ENCODE measurements around the gene POGZ.
"Not testable (repeated sequence)": the region's sequence is repeated elsewhere in the genome, so short reads cannot be mapped to it uniquely, and the experiment has no call there.

POGZ gene

DNA sequence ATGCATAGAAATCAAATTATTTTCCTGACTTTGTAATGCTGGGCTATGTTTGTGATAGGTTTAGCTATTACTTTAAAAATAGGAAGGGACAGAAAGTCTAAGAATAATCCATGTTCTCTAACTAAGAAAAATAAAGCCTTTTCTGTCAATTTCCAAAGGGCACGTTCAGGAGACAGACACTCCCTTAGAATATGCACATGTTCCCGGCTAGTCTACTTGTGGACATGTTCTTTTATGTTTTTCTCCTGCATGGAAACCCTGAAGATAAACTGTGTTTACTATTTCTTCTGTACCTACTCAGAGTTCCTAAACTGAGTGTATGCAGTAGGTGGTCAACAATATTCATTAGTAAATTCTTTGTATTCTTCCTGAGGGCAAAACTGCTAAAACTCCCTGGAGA, 47.4 kb downstream of the POGZ start:
- no peak for DNase-seq (ENCODE audit: low read depth)

DNA sequence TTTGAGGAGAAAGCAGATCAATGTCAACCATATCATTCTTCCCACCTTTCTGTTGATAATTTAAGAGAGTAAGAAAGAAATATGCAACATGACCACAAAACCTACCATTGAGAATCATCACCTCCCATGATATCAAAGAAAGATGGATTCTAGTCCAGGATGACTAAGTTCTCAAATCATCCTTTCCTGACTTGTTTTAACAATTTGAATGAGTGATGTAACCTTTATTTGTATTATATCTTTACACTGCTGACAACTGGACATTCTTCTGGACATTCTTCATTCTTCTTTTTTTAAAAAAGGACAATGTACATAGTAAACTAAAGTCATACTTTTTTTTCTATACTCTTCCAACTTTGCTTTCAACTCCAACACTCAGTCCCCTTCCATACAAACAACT, 50.4 kb downstream of the POGZ start:
- DNase-seq (ENCODE audit: low read depth) = no peak

DNA sequence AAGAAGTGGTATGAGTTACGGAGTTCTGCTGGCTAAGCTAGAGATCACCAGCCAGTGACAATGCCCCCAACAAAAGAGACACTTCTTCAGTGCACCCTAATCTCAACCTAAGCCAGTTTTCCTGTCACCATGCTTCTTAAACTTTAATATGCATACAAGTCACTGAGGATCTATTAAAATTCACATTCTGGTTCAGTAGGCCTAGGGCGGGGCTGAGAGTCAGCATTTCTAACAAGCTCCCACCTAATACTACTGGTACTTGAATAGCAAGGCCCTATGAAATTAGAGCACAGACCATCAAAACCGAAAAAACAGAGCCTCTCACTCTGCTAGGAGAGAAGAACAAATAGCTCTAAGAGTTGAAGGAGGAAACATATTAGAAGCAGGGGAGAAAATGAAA, 52.0 kb downstream of the POGZ start:
- no peak for DNase-seq (ENCODE audit: low read depth)

DNA sequence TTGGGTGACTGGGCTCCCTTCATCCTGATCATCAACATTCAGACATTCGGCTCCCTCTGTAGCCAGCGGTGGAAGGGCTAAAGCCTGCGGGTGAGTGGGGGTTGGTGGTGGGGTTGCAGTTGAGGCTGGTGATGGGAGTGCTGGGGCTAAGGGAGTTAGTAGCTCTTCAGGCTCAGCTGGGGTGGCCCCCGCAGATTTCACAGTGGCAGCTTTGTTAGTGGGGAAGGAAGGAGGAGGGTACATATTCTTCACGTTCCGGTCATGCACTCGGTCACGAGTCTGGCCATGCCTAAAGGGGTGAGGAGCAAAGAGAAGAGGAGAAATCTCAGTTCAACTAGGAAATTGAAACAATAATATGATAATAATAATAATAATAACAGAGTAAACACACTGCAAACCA, 53.1 kb downstream of the POGZ start:
- no peak for DNase-seq (ENCODE audit: low read depth)

DNA sequence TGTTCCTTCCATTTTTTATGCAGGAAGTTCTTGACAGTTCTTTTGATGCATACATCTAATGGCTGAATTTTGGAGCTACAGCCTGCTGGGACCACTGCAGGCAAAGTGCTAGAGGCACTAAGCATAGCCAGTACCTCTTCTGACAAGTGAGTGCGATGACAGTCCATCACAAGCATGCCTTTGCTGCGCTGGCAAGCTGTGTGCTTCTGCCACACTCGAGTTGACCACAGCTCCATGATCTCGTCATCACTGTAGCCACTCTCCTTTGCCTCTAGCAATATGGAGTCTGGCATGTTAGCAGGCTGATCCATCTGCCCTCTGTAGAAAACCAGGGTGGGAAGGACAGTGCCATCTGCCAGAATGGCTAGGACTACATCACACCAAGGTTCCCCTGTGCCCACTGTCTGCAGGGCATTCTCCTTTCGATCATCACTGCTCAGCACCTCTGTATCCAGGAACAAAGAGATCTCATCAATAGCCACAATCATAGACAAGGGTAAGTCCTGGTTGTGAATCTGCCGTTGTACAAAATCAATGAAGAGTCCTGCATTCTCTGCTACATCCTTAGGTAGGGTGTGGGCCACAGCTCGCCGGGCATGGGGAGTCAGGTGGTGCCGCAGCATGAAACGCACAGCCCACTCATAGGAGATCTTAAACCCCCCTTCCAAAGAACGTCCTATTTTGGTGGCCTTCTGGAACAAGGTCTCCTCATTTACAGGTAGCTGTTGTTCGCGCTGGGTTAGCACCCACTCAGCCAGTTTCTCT, 53.9 kb downstream of the POGZ start:
- no peak for DNase-seq (ENCODE audit: low read depth)

DNA sequence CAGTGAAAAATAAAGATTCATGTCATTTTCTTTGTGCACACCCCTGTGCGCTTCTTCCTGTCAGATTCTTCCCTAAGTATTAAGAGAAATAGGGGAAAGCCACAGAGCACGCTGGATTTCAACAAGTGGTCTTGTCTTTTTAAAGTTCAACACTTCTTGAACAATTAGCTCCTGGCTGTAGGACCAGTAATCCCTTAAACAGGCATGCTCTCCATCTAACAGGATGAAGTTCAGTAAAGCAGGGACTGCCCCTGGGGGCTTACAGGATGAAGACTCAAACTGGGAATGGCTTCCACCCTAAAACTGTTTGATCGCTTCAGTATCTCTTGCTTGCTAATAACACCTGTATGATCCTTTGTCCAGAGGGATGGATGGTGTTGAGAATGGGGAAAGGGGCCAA, 55.7 kb downstream of the POGZ start:
- DNase-seq (ENCODE audit: low read depth) = no peak

DNA sequence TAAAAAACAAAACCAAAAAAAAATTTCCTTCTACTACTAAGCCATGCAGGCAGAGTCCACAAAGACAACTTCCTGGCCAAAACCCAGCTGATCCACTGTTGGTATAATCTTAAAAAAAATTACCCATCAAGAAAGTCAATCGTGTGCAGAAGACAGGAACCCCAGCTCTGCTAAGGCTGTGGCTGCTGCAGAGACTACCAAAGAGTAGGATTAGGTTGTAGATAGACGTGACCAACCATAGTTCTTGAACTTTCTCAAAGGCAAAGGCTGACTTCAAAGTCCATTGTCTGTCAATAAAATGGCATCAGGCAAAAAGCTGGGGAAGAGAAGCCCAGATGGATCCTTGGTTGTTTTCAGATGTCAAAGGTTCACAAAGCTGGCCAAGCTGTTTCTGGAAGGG, 56.5 kb downstream of the POGZ start:
- DNase-seq (ENCODE audit: low read depth) = no peak

DNA sequence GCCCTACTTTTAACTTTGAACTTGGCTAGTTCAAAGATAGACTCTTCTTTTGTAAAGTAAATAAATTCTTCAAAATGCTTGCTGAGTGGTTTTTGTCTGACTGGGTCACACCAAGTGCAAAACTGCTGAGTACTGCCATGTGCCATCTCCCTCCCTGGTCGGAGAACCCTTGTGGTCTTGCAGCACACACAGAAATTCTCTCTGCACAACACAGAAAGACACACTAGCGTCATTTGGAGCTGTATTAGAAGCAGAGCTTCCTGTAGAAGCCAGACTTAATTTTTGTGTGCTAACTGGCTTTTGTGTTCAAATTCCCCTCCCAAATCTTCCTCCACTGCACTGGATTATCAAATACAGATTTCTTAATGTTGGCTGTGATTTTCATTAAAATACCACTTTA, 57.4 kb downstream of the POGZ start:
- no peak for DNase-seq (ENCODE audit: low read depth)

DNA sequence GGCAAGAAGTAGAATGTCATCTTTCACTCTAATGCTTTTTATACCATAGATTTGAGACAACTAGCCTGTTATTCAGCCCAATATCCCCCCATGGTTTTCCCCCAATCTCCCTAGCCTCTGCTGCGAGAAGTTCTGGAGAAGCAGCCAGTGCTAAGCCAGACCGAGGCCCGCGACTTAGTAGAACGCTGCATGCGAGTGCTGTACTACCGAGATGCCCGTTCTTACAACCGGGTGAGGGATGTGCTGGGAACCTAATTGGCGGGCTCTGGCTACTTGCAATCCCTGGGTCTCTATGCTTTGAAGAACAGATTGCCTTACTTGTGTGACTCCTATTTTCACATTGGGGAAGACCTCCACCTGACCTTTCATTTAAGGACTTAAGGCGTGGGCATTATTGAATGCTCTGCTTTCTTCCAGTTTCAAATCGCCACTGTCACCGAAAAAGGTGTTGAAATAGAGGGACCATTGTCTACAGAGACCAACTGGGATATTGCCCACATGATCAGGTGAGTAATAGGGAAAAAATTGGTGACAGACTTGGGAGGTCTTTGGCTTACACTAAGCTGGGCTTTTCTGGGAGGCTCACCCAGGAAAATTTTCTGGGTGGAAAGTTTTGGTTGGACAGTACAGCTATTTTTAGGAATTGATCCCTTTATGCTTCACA, 58.0 kb downstream of the POGZ start:
- no peak for DNase-seq (ENCODE audit: low read depth)

DNA sequence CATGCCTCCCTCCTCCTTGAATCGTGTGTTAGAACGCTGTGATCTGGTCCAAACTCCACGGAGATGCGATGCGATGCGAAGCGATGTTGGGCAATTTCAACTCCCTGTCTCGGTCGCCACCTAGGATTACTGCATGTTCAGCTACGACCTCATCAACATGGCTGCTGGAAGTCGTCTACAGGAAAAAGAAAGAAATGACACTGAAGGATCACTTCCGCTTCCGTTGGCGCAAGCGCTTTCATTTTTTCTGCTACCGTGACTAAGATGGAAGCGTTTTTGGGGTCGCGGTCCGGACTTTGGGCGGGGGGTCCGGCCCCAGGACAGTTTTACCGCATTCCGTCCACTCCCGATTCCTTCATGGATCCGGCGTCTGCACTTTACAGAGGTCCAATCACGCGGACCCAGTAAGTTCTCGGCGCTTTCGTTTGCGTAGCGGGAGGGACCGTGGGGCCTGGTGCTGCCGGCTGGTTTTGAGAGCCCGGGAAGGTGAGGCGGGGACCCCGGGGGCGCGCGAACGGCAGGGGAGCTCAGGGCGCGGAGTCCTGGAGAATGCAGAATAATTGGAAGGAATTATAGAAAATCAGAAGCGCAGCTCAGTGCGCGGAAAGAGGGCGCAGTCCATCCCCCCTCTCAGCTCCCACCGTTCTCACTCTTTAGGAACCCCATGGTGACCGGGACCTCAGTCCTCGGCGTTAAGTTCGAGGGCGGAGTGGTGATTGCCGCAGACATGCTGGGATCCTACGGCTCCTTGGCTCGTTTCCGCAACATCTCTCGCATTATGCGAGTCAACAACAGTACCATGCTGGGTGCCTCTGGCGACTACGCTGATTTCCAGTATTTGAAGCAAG, 59.7 kb downstream of the POGZ start, which contains the start of gene PSMB4:
Gene PSMB4, plus strand, starts transcription at position 250 of the 848 bp plus-strand sequence. Its CDS starts 15 bp downstream, at position 265.
- peak; percentile 66 for DNase-seq (ENCODE audit: low read depth)

DNA sequence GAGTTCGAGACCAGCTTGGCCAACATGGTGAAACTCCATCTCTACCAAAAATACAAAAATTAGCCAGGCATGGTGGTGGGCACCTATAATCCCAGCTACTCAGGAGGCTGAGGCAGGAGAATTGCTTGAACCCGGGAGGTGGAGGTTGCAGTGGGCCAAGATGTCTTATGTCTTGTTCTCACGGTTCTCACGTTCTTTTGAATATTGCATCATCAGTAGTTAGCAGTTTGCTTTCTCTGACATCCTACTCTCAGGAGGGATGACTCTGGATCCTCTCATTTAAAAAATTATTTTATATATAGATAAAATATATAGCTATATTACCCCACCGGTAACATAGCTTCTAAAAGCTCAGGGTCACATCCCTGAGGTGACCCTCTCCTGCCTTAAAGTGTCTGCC, 63.0 kb downstream of the POGZ start:
- DNase-seq (ENCODE audit: low read depth) = not testable (repeated sequence)

DNA sequence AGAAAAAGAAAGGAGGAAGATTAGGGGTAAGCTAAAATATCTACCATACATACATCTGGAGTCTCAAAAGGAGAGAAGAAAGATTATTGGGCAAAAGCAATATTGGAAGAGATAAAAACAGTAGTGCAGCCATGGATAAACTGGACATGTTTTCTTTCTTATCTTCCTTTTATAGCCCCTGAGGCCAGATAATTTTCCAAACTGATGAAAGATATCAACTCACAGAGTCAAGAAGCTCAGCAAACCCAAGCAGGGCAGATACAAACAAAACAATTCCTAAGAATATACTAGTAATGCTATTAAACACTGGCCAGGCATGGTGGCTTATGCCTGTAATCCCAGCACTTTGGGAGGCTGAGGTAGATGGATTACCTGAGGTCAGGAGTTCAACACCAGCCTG, 65.7 kb downstream of the POGZ start:
- no peak for DNase-seq (ENCODE audit: low read depth)

DNA sequence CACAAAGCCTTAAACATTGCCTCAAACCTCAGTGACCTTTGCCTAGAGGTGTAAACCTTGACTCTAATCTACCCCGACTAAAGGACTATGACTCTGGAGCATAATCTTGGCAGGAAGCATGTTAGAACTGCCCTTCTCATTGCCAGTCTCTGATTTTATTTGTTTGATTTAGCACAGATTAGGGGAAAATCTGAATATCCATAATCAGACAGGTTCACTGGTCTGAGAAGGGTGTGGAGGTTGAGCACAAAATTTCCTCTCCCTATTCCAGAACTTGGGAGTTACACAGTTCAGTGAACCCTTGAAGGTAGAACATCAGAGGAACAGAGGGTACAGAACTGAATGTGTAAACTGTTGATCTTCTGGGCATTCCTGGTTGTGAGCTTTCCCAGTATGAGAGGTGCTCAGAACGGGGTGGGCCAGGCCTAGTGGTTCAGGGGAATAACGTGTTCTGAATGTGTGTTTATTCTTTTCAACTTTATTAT, 68.2 kb downstream of the POGZ start:
- DNase-seq (ENCODE audit: low read depth) = no peak

DNA sequence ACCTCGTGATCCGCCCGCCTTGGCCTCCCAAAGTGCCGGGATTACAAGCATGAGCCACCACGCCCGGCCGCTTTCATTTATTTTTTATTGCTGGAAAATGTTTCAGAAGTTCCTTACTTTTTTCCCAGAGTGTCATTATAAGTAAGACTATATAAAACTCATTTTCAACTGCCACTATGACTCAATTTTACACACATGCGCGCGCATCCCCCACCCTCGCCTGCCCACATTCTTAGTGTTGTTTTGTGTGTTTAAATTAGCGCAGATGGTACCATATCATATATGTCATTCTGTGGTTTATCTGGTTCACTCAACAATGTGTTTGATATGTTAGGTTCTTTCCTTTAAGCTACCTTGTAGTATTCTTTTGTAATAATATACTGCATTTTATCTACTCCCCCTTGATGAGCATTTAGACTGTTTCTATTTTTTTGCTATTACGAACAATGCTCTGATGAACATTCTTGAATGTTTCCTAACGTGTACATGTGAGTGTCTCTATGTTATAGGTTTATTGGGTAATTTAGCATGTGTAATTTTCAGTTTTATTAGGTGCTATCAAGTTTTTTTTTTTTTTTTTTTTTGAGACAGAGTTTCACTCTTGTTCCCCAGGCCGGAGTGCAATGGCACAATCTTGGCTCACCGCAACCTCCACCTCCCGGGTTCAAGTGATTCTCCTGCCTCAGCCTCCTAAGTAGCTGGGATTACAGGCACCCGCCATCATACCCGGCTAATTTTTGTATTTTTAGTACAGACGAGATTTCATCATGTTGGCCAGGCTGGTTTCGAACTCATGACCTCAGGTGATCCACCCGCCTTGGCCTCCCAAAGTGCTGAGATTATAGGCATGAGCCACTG, 68.8 kb downstream of the POGZ start:
- DNase-seq (ENCODE audit: low read depth) = not testable (repeated sequence)

DNA sequence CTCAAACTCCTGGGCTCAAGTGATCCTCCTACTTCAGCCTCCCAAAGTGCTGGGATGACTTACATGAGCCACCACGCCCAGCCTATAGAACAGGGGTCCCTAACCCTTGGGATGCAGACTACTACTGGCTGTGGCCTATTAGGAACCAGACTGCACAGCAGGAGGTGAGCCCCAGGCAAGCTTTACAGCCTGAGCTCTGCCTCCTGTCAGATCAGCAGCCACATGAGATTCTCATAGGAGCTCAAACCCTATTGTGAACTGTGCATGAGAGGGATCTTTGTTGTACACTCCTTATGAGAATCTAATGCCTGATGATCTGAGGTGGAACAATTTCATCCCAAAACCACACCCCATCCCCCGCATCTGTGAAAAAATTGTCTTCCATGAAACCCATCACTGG, 73.3 kb downstream of the POGZ start:
- DNase-seq (ENCODE audit: low read depth) = no peak

DNA sequence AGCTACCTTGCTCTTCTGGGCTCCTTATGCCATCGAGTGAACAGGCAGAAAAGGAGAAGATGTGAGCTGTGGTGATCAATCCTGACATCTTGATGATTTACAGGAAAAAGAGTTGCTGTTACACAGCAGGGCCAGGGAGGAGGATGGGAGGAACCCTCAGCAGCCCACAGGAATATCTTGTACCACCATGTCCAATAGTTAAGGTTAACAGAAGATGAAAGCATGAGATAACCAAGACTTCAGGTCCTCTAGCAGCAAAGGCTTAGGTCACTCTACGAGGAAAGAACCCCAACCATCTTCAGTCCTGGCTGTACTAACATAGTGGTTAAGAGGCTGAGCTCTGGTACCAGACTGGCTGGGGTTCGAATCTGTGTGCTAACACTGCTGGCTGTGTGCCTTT, 74.7 kb downstream of the POGZ start:
- DNase-seq (ENCODE audit: low read depth) = no peak

DNA sequence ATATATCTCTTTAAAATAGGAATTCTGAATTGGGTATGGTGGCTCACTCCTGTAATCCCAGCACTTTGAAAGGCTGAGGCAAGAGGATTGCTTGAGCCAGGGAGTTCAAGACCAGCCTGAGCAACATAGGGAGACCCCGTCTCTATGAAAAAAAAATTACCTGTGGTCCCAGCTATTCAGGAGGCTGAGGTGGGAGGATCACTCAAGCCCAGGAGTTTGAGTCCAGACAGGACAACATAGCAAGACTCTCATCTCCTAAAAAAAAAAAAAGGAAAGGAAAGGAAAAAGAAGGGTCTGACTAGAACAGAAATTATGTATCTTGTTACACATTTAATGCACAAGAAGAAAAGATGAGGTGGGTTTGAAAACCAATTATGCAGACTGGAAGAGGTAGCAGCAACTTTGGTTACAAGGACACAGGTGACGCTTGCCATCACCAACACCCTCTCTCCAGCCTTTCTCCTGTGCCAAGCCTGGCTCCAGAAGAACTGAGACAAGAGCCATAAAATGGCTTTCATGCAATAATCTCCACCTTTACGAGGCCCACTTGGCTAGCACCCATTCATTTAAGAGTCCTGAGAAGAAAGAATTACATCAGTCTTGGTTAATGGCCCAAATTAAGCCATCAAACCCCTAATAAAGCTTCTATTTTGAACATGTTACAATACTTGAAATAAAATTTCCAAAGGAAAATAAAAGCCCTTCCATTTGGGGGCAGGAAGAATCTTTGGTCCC, 82.0 kb downstream of the POGZ start:
- no peak for DNase-seq (ENCODE audit: low read depth)

DNA sequence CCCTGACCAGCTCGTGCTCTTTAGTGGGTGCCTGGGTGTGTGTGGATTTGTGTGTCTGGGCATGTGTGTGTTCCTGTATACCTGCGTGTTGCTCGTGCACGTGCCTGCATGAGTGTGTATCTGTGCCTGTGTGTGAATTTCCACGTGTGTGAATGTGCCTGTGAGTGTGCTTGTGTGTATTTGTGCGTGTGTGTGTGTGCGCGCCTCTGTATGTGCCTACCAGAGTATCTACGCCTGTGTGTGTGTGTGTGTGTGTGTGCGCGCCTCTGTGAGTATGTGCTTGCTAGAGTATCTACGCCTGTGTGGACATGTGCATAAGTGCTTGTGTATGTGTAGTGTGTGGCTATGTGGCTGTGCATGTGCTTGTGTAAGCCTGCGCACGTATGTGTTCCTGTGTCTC, 86.1 kb downstream of the POGZ start:
- DNase-seq (ENCODE audit: low read depth) = no peak

DNA sequence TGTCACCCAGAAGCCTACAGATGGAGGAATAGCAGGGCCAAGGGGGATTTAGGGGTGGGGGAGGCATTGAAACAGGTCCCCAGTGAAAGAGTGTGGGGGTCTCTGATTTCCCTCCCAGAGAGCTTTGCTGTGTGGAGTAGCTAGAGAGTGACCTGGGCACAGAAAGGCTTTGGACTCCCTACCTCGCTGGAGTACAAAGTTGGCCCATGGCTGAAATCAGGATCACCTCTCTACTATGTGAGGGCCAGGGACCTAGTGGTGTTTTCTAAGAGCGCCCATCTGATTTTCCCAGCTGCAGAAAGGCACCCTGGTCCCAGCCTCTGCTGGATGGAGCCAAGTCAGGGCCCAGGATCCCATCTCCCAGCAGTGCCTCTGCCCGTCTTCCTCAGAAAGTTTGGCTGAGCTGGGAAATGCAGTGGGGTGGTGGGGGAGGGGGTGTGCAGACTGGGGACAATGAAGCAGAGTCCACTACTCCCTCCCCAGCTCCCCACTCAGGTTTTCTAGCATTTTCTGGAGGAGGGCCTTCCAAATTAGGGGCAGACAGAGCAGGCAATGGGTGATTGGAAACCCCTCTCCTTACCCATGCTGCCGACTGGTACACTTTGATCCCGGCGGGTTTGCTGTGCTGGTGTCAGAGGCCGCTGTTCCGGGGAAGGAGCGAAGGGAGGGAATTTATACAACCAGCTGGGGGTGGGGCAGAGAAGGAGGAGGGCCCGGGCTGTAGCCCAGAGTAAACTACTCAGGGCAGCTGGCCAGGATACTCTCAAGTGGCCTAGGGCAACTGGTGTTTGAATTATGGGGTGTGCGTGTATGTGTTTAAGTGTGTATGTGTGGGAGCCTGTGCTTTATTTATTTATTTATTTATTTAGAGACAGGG, 87.0 kb downstream of the POGZ start, which contains the start of gene SELENBP1:
Gene SELENBP1, minus strand, starts transcription at position 648 of the 877 bp plus-strand sequence. Its CDS starts 64 bp downstream, at position 584.
- no peak for DNase-seq (ENCODE audit: low read depth)

Measured in activated T-helper 9 cell treated with anti-CD3 and anti-CD28 coated beads, Interleukin-2, amount 50 U/mL, for 16 hours (primary cell).